Activated T-cell treated with anti-CD3 and anti-CD28 coated beads, Interleukin-2, amount 50 U/mL, for 1 hour (primary cell): ENCODE measurements around the gene KIN.
A peak's percentile ranks its signal among the peaks of the same experiment; 100 is the strongest.
"Not testable (repeated sequence)": the region's sequence is repeated elsewhere in the genome, so short reads cannot be mapped to it uniquely, and the experiment has no call there.

Experiments
- DNase-seq: peaks from one replicate; pipeline ENCODE4 v3.0.0-alpha.2; 2020

The KIN gene

GRCh38 chr10:7787857-7788638 is at the start of gene KIN, which contains the start of gene ATP5F1C:
Gene KIN (minus strand): TSS chr10:7787993. CDS start chr10:7787933, 60 bp downstream.
Gene ATP5F1C (plus strand): TSS chr10:7788177. CDS start chr10:7788208, 31 bp downstream.
- peak; percentile 97 for DNase-seq

- no peak for DNase-seq
These were observed 48.8 kb upstream of the KIN start for GRCh38 chr10:7836571-7836970.

GRCh38 chr10:7834262-7834661 is 46.5 kb upstream of the KIN start:
- DNase-seq, result no peak

GRCh38 chr10:7833210-7833609 is 45.4 kb upstream of the KIN start:
- DNase-seq, result no peak

- DNase-seq, result no peak
These were observed 44.3 kb upstream of the KIN start for GRCh38 chr10:7832060-7832459.

GRCh38 chr10:7829289-7829834 is 41.6 kb upstream of the KIN start:
- DNase-seq, result no peak

- DNase-seq, result no peak
These were observed 39.2 kb upstream of the KIN start for GRCh38 chr10:7826971-7827370.

GRCh38 chr10:7824251-7824650 is 36.5 kb upstream of the KIN start:
- DNase-seq, result no peak

GRCh38 chr10:7819121-7819460 is 31.3 kb upstream of the KIN start:
- DNase-seq, result peak; percentile 24

GRCh38 chr10:7818295-7819120 is 30.7 kb upstream of the KIN start, which contains the start of gene TAF3:
Gene TAF3 (plus strand): TSS chr10:7818505. CDS start chr10:7818710, 205 bp downstream.
- DNase-seq, result peak; percentile 96

GRCh38 chr10:7817984-7818294 is 30.1 kb upstream of the KIN start:
- DNase-seq, result no peak

- DNase-seq, result no peak
These were observed 29.8 kb upstream of the KIN start for GRCh38 chr10:7817576-7817975.

- no peak for DNase-seq
These were observed 25.7 kb upstream of the KIN start for GRCh38 chr10:7813481-7813880.

GRCh38 chr10:7811743-7812142 is 23.9 kb upstream of the KIN start:
- not testable (repeated sequence) for DNase-seq

GRCh38 chr10:7811000-7811399 is 23.2 kb upstream of the KIN start:
- DNase-seq, result no peak

- DNase-seq, result no peak
These were observed 22.6 kb upstream of the KIN start for GRCh38 chr10:7810443-7810842.

GRCh38 chr10:7808686-7809267 is 21.0 kb upstream of the KIN start:
- no peak for DNase-seq

- DNase-seq, result no peak
These were observed 16.9 kb upstream of the KIN start for GRCh38 chr10:7804741-7805140.

GRCh38 chr10:7804216-7804615 is 16.4 kb upstream of the KIN start:
- no peak for DNase-seq

GRCh38 chr10:7802606-7803005 is 14.8 kb upstream of the KIN start:
- DNase-seq, result no peak

GRCh38 chr10:7797582-7797981 is 9.8 kb upstream of the KIN start:
- no peak for DNase-seq

- DNase-seq, result no peak
These were observed 7.8 kb upstream of the KIN start for GRCh38 chr10:7795605-7796004.

- DNase-seq, result no peak
These were observed 6.6 kb upstream of the KIN start for GRCh38 chr10:7794251-7795026.
